SK-N-MC (cell line): ENCODE data around the gene IL5RA.

Experiments used
- EZH2 ChIP-seq: fragments of 200-600 bp; sonication (generic); IDR thresholded peaks from one replicate; pipeline ENCODE4 v1.6.1; 2017; ENCODE audit warnings: antibody characterized with exemption
- FOXP2 ChIP-seq: optimal IDR thresholded peaks from 2 replicates; pipeline ENCODE3; 2011; ENCODE audit warnings: mild to moderate bottlenecking, moderate library complexity; ENCODE audit not compliant: insufficient read depth; ENCODE audit errors: extremely low read length, control extremely low read depth
- POLR2AphosphoS5 ChIP-seq: IDR thresholded peaks from 2 replicates; pipeline ENCODE4 v1.6.1; 2012; ENCODE audit warnings: mild to moderate bottlenecking, low read depth, low read length, borderline replicate concordance

GRCh38 chr3:3081381-3082233 lies 28.6 kb downstream of the IL5RA start:
- no peak for TF ChIP-seq EZH2
- no peak for TF ChIP-seq POLR2AphosphoS5
- no peak for TF ChIP-seq FOXP2
